Measurements from ENCODE around the gene CAAP1. TPM values are rescaled to one million over a fixed set of nuclear protein-coding genes. Genes with fewer than 3 reads are reported as not detected.

CAAP1 gene
- total and polyA plus RNA-seq, 4 donors: 8.9 to 19.6 (median 11.3) TPM

- TF ChIP-seq YY1 (IDR thresholded peaks at IDR 0.05) (no peak), EGR1 (IDR thresholded peaks at IDR 0.05; ENCODE audit: low read depth in 2 of 2) (no peak), JUND (IDR thresholded peaks at IDR 0.05) (no peak)
Observed at GRCh38 chr9:26791274-26791673, 101.3 kb downstream of the CAAP1 start (continued).

Small RNA genes lying within 50 kb of the gene (small RNA-seq; reads per million reads assigned to genes)
- gene RF00322 (not detected), gene RN7SL100P (not detected)

Other genes starting within 250 kb of the CAAP1 start
- gene PLAA, start 54.4 kb upstream of the CAAP1 start, total RNA-seq: 10 to 100 TPM; 23.9 to 29.5 TPM
- gene PLAA, start 54.4 kb upstream of the CAAP1 start, polyA plus RNA-seq: 10 to 100 TPM in 1 of 2 donors, 1 to 10 TPM in 1; 7.5 to 14.4 TPM
- gene IFT74, start 63.6 kb upstream of the CAAP1 start, total RNA-seq: 10 to 100 TPM in 1 of 2 donors, 1 to 10 TPM in 1; 7.0 to 10.5 TPM
- 1 to 10 TPM; 4.9 to 7.9 TPM for gene IFT74, start 63.6 kb upstream of the CAAP1 start, polyA plus RNA-seq
- 1 to 10 TPM; 1.8 to 2.0 TPM for gene LRRC19, start 112.9 kb upstream of the CAAP1 start, total RNA-seq
- gene LRRC19, start 112.9 kb upstream of the CAAP1 start, polyA plus RNA-seq: 1 to 10 TPM in 1 of 2 donors, under 1 TPM in 1; 0.27 to 2.1 TPM
- 10 to 100 TPM; 11.7 to 13.8 TPM for gene TEK, start 216.4 kb upstream of the CAAP1 start, total RNA-seq
- gene TEK, start 216.4 kb upstream of the CAAP1 start, polyA plus RNA-seq: 1 to 10 TPM; 2.9 to 5.2 TPM

Data from liver (tissue), 6 donors.